T-helper 1 cell treated with Interleukin-12 subunit alpha and Interleukin-12 subunit beta and Interleukin-4 antibody, amounts not matched to agents 30 ng/mL and 1 ng/mL, for 36 hours (primary cell): ENCODE data around the gene RNF180. TPM values are rescaled to one million over a fixed set of nuclear protein-coding genes. Genes with fewer than 3 reads are reported as not detected.

Source experiments
- intact Hi-C: fragments of 100-400 bp; cut with micrococcal nuclease; formaldehyde crosslinking; loops from one replicate; pipeline ENCODE4 v1.15.1; 2024
- total RNA-seq: library from RNA; stranded (reverse); gene quantifications from 2 replicates; pipeline ENCODE4 v1.2.3, GENCODE V29; 2022

Gene RNF180, protein sequence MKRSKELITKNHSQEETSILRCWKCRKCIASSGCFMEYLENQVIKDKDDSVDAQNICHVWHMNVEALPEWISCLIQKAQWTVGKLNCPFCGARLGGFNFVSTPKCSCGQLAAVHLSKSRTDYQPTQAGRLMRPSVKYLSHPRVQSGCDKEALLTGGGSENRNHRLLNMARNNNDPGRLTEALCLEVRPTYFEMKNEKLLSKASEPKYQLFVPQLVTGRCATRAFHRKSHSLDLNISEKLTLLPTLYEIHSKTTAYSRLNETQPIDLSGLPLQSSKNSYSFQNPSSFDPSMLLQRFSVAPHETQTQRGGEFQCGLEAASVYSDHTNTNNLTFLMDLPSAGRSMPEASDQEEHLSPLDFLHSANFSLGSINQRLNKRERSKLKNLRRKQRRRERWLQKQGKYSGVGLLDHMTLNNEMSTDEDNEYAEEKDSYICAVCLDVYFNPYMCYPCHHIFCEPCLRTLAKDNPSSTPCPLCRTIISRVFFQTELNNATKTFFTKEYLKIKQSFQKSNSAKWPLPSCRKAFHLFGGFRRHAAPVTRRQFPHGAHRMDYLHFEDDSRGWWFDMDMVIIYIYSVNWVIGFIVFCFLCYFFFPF
- total RNA-seq: not detected in 2 replicates

DNA sequence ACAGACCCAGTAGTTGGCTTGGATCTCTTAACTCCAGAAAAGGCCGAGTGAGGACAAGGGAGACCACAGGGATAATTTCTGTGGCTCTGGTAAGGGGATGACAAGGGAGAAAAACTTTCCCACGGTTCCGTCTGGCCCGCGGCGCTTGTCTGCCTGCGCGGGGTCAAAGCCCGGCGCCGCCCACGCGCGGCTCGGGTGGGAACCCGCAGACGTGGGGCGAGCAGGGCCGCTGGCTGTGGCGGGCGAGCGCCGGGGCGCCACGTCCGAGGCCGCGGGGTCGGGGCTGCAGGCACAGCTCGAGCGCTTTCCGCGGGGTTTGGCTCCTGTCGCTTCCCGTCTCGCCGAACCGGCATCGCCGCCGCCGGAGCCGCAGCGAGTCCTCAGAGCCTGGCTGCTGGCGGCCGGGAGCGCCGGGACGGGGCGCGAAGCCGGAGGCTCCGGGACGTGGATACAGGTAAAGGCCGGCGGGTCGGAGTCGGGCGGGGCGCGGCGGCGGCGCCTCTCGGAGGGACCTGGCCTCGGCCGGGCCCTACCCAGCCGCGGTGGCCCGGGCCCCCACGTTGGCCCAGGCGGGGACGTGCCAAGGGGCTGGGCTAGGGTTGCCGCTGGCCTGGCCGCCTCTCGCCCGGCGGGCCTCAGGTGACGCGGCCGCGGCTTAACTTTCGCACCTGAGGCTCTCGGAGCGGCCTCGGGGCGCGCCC is at the start of gene RNF180:
RNF180 (plus strand) TSS at position 344 of the 701 bp plus-strand sequence. CDS start 34,965 bp downstream, outside the sequence.
- intact Hi-C loops: no loop called here

DNA sequence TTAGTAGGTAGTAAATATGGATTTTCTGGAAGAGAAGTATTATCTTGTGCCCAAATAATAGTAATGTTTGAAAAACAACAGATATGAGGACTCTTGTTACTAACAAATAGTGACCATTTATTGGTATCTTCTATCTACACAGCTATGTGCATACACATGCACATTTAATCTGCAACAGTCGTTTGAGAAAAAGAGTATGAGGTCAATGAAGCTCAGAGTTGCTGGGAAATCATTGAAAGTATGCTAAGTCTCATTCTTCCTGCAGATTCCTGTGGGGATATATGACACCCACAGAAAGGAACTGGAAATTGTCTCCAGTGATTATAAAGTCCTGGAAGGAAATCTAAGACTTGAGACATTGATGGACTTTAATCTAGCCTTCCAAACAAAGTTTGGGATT is 40.1 kb upstream of the RNF180 start:
- intact Hi-C loops: no loop called here

DNA sequence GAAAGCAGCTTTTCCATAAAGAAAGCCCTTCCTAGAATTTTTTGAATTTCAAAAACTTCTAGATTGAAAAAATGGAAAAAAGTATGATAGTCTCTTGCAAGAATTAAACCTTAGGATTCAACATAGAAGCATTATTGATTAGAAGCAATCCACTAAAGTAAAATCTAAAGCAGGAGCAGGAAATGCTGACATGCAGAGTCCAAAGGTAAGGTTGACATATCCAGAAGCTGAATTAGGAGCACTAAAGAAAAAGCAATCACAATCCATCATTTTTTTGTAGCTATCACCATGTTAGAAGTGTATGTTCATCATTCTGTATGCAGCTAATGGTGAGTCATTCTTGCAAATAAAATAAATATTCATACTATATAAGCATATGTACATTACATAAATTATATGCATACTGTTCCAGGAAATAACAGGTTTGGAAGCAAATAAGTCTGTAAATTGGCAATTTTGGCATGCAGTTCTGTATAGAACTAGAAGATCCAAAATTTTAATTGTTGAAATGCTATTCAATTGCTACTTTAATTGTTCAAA is 39.4 kb upstream of the RNF180 start:
- intact Hi-C loops: no loop called here

DNA sequence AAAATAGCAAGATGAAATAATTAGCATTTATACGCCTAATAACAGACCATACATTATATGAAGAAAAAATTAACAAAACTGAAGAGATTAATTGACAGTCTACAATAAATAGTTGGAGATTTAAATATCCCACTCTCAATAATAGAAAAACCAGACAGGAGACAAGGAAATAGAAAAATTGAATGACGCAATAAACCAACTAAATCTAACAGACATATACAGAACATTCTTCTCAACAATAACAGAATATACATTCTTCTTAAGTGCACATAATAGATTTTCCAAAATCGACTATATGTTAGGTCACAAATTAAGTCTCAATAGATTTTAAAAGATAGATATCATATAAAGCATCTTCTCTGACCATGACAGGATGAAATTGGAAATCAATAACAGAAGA is 25.6 kb upstream of the RNF180 start:
- intact Hi-C loops: loop anchor here (5.0 kb wide), 1 partner anchor 52 kb away; no protein-coding TSS in a partner anchor

DNA sequence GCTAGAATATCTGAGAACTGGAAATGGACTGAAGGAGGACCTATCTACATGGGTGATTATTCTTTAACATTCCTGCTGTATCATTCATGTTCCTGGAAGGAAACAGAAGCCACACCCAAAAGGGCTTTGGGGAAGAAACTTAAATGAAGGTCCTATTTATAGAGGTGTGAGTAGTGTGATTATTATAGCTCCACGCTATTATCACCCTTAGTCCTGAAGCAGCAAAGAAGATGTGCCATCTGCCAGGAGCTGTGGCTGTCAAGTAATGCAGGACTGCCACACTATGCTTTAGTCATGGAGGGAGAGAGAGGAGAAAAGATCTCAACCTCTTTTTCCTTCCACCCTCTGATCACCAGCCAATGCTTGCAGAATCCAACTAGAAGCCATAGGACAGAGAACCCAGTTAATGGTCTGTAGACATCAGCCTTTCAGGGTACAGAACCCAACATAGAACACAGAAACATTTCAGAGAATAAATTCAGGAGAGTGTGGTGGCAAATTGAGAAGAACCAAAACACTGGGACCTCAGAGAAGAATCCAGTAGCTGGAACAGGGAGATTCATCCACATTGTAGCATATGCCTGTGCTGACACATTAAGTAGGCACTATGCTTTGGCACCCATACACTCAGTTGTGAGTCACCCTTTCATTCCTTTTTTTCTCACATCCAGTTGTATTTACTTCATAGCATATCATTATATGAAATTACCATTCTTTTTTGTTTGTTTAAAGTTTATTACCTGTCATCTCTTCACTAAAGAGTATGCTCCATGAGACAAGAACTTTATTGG is 21.0 kb upstream of the RNF180 start:
- intact Hi-C loops: loop anchor here (5.0 kb wide), 2 partner anchors 48 to 468 kb away; no protein-coding TSS in a partner anchor

DNA sequence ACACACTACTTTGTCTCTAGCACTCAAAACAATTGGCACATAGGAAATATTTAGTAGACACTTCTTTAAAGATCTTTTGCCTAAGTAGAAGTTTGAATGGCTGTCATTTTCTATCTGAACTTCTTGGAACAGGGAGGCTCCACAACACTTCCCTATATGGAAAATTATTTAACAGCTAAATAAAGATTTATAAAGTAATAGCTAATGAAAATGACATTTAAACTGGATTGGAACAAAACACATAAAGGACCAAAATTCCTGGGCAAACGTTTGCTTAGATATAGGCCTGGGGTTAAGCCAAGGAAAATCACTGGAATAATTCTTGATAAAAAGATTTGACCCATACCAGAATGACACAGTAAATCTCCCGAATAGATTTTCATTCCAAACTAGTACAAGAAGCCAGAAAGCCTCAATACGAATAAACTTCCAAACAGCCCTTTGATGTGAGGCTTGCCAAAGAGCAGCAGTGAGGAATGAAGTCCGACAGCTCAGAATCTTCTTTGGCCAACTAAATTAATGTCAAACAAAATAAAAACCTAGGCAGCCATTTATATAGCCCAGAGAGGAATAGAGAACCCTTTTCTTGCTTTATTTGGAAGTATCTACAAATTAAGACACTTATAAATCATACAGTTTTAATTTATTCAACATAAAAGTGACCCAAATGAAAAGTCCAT is 20.3 kb upstream of the RNF180 start:
- intact Hi-C loops: loop anchor here (5.0 kb wide), 1 partner anchor 467 kb away; no protein-coding TSS in a partner anchor

DNA sequence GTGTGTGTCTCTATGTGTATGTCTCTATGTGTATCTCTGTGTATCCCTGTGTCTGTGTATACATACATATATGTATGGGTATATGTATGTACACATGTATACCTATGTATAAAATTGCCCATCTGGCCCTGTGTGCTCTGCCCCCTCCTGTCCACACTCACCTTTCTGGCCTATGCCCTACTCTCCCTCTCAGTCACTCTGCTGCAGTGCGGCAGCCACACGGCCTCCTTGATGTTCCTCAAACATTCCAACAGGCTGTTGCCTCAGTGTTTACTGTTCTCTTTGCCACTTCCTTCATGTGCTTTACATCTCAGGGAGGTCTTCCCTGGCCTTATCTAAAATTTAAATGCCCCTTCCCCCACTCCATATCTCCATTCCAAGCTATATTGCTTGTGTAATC is 18.3 kb upstream of the RNF180 start:
- intact Hi-C loops: loop anchor here (5.0 kb wide), 1 partner anchor 465 kb away; no protein-coding TSS in a partner anchor

DNA sequence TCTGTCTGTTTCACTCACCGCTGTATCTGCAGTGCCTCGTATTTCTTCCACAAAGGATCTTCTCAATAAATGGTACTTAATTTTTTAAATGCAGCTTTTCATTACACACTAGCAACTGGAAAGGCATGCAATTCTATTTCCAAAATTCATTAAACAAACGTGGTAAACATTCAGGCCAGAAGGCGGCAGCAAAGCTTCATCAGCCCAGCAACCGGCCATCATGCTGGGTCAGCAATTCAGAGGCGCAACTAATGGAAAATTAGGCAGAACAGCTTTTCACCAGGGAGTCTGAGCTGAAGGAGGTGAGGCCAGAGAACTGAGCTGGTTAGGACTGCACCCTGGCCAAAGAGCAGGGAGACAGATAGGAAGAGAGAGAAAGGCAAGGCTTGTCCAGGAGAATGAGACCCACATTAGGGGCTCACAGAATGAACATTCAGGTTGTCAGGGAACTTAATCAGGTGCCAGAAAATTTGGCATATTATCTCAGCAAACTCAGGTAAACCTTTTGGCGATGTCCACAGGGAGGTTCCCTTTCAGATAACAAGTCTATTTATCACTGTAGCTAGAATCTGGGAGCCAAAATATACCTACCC is 17.7 kb upstream of the RNF180 start:
- intact Hi-C loops: loop anchor here (5.0 kb wide), 1 partner anchor 464 kb away; no protein-coding TSS in a partner anchor

DNA sequence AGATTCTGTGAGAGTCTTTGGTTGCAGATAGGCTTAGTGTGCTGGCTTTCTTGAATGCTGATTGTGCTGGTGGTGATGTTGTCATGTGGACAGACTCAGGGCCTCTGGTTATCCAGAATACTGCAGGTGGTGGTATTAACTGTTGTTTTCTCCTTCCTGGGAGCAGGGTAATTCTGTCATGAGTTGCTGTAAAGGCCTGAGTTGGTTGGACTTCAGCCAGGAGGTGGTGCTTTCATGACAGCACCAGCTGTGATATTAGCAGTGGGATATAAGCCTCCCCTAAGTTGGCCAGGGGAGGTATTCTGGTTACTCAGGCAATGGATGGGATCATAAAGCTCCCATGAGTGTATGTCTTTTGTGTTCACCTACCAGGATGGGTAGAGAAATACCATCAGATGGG is 16.4 kb upstream of the RNF180 start:
- intact Hi-C loops: loop anchor here (5.0 kb wide), 1 partner anchor 463 kb away; no protein-coding TSS in a partner anchor

DNA sequence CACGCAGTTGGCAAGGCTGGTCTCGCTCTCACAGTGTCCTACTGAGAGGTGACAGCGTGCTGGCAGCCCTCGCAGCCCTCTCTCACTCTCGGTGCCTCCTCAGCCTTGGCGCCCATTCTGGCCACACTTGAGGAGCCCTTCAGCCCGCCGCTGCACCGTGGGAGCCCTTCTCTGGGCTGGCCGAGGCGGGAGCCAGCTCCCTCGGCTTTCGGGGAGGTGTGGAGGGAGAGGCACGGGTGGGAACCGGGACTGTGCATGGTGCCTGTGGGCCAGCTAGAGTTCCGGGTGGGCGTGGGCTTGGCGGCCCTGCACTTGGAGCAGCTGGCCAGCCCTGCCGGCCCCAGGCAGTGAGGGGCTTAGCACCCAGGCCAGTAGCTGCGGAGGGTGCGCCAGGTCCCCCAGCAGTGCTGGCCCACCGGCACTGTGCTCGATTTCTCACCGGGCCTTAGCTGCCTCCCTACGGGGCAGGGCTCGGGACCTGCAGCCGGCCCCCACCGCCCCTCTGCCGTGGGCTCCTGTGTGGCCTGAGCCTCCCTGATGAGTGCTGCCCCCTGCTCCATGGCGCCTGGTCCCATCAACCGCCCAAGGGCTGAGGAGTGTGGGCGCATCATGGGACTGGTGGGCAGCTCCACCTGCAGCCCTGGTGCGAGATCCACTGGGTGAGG is 15.7 kb upstream of the RNF180 start:
- intact Hi-C loops: loop anchor here (5.0 kb wide), 1 partner anchor 462 kb away; no protein-coding TSS in a partner anchor

DNA sequence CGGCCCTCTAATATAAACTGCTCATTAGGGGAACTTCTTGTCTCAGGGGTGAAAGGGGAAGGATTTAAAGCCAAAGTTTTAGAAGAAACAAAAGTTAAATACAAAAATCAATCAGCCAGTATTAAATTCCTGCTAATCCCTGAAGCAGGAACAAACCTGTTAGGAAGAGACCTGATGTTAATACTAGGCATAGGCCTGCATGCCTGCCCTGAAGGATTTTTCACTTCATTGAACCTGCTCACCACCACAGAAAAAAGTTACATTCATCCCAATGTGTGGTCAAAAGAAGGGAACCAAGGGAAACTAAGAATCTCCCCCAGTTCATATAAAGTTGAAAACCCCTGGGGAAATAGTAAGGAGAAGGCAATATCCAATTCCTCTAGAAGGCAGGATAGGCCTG is 9.4 kb upstream of the RNF180 start:
- intact Hi-C loops: no loop called here

DNA sequence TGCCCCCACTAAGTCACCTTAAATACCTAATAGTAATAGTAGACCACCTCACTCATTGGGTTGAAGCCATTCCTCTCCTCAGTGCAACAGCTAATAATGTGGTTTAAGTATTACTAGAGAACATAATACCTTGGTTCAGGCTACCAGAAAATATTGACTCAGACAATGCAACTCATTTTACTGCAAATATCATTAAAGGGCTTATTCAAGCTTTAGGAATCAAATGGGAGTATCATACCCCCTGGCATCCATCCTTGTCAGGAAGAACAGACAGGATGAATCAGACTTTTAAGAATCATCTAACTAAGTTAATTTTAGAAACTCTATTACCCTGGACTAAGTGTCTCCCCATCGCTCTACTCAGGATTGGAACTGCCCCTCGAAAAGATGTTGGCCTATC is 6.8 kb upstream of the RNF180 start:
- intact Hi-C loops: no loop called here

DNA sequence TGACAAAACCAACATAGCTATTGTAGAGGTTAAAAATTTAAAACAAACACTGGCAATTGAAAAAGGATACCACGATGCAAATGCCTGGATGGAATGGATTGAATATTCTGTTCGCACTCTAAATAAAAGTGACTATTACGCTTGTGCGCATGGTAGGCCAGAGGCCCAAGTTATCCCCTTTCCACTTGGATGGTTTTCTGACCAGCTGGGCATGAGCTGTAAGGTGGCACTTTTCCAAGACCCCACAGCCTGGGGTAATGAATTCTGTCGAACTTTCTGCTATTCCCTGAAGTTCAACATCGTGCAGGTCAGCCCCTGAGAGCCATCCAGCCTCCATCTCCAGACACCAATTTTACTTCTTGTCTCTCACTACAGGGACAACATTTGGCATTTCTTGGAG is 5.4 kb upstream of the RNF180 start:
- intact Hi-C loops: no loop called here

DNA sequence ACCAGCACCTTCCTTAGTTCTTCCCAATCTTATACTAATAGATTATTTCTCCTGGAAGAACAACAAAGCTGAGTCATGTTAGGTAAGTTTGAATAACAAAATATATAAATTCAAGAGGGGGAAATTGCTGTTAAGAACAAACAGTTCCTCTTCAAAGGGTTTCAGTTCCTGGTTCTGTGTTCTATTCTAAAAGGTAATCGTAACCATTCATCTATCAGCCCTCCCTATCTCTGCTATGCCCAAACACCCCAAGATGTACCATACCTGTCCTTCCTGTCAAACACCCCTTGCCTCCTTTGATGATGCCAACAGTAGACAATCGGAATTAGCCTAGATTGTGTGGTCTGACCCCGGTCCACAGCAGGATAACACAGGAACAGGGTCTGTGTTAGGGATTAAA is 4.2 kb upstream of the RNF180 start:
- intact Hi-C loops: no loop called here

DNA sequence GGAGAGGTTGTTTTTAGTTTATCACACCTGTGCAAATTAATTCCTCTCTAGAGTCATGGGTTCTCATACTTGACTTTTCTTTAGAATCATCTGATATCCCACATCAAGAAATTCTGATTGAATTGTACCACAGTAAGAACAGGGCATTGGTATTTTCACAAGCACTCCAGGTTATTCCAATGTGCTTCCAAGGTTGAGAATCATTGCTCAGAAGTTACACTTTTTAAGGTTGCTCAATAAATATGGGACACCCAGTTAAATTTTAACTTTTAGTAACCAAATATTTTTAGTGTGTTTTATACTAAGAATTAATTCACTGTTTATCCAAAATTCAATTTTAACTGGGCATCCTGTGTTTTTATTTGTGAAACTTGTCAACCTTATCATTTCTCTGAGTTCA is 2.5 kb upstream of the RNF180 start:
- intact Hi-C loops: no loop called here

DNA sequence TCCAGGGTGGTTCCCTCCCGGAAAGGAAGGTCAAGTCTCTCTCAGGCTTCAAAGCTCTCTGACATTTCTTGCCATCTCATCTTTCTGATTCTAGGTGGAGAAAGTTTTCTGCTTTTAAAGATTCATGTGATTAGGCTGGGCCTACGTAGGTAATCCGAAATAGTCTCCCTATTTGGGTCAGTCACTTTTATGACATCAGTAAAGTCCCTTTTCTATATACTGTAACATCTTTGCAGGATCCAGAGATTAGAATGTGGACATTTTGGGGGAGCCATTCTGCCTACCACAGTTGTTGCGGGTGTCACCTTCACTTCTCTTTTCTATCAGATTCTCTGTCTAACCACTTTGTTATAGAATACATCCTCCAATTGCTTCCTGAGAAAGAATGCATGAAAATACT is 1.9 kb upstream of the RNF180 start:
- intact Hi-C loops: no loop called here

DNA sequence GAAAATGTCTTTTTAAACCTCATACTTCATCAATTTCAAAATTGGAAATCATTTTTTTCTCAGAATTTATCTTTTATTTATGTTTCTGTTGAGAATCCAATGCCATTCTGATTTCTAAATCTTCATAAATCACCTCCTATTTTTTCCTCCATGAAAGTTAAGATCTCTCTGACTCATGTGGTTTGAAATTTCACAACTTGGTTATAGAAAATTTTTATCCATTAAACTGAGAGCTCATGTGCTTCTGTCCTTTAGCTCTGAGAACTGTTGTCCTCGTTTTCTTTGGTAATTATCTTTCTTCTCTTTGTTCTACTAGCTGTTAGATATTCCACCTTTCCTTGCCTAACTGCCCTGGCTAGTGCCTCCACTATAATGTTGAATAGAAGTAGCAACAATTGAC is 1.5 kb upstream of the RNF180 start:
- intact Hi-C loops: no loop called here

DNA sequence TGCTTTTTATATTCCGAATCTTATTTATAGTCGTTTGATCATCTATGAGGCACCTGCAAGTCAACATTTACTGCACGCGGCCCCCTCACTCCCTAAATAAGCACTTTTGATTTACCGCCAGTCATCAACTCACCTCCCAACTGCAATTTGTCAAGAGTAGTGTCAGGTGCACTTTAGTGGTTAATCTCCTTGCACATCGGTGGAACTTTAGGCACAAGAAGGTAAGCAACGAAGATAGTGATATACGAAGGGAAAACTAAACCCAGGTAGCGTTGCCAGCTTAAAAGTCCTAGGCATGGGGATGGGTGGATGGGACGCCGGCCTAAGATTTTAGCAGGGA is 513 bp upstream of the RNF180 start:
- intact Hi-C loops: no loop called here

DNA sequence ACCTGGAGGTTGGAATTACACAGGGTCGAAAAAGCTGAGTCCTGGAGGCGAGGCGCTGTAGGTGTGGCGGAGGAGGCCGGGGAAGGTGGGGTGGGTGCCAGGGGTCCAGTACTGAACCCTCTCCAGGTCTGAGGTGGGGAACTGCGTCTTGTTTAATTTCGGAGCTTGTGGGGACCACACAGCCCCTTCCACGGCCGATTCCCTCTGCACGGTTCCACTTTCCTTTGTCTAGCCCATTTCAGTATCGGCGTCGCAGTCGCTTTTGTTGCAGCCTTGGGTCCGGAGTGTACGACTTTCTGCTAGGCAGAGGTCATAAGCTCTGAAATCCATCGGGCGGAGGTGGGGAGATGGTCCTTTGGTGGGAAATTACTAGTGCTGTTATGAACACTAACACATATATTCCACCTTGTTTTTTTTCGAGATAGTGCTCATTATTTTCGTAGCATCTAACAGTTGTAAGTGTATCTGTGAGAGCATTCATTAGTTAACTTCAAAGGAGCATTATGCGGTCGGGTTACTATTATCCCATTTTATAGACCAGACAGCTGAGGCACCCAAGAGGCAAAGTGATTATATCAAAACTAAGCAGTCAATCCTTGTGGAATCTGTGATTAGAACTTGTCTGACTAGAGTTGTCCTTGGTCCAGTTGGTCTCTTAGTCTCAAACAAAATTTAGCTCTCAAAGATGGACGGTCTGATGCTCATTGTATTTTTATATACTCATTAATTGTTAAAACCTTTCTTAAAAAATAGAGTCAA is 737 bp downstream of the RNF180 start:
- intact Hi-C loops: no loop called here
